Measurements from ENCODE around the gene MDN1.
"Not testable (repeated sequence)": the region's sequence is repeated elsewhere in the genome, so short reads cannot be mapped to it uniquely, and the experiment has no call there.

The MDN1 gene, protein sequence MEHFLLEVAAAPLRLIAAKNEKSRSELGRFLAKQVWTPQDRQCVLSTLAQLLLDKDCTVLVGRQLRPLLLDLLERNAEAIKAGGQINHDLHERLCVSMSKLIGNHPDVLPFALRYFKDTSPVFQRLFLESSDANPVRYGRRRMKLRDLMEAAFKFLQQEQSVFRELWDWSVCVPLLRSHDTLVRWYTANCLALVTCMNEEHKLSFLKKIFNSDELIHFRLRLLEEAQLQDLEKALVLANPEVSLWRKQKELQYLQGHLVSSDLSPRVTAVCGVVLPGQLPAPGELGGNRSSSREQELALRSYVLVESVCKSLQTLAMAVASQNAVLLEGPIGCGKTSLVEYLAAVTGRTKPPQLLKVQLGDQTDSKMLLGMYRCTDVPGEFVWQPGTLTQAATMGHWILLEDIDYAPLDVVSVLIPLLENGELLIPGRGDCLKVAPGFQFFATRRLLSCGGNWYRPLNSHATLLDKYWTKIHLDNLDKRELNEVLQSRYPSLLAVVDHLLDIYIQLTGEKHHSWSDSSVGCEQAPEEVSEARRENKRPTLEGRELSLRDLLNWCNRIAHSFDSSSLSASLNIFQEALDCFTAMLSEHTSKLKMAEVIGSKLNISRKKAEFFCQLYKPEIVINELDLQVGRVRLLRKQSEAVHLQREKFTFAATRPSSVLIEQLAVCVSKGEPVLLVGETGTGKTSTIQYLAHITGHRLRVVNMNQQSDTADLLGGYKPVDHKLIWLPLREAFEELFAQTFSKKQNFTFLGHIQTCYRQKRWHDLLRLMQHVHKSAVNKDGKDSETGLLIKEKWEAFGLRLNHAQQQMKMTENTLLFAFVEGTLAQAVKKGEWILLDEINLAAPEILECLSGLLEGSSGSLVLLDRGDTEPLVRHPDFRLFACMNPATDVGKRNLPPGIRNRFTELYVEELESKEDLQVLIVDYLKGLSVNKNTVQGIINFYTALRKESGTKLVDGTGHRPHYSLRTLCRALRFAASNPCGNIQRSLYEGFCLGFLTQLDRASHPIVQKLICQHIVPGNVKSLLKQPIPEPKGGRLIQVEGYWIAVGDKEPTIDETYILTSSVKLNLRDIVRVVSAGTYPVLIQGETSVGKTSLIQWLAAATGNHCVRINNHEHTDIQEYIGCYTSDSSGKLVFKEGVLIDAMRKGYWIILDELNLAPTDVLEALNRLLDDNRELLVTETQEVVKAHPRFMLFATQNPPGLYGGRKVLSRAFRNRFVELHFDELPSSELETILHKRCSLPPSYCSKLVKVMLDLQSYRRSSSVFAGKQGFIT (N-terminal part only)

DNA sequence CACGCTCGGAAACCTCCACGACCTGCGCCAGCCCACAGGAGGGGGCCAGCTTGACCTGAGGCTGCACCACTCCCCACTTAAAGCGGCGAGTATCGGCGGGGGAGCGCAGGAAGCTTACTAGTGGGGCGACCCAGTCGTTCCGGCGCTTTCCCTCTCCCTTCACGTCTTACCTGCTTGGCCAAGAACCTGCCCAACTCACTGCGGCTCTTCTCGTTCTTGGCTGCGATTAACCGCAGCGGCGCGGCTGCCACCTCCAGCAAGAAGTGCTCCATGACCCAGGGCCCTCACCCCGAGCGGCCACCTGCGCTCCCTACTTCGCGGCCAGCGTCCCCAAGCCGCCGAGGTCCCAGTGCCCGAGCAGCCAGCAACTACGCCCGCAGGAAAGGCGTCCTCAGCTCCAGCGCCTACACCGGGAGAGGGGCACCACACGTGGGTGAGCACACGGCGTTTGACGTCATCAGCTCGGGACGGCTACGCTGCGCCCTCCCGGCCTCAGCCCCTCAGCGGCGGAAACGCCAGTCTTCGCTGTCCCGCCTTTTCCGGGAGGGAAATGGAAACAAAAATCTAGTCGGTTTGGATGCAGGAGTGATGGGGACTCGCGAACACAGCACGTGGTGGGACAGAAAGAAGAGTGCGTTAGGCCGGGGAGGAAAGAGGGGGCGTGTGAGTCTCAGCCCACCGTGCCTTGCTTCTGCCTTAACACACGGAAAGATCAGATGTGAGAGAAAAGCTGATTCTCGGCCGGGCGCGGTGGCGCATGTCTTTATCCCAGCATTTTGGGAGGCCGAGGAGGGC is at the start of gene MDN1:
MDN1 (minus strand) TSS at position 459 of the 795 bp plus-strand sequence; CDS start at position 272, 187 bp downstream.
- peak; percentile 97 to 98 for ATAC-seq

DNA sequence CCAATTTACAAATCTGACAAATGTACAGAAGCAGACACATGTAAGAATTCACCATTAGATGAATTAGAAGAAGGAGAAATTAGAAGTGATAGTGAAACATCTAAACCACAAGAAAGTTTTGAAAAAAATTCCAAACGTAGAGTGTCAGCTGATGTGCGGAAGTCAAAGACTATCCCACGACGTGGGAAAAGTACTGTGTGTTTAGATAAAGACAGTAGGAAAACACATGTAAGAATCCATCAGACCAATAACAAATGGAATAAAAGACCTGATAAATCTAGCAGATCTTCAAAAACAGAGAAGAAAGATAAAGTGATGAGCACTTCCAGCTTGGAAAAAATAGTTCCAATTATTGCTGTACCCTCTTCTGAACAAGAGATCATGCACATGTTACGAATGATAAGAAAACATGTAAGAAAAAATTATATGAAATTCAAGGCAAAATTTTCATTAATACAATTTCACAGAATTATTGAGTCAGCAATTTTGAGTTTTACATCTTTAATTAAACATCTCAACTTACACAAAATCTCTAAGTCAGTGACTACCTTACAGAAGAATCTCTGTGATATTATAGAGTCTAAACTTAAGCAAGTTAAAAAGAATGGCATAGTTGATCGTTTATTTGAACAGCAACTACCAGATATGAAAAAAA is 46.6 kb upstream of the MDN1 start:
- ATAC-seq = no peak

DNA sequence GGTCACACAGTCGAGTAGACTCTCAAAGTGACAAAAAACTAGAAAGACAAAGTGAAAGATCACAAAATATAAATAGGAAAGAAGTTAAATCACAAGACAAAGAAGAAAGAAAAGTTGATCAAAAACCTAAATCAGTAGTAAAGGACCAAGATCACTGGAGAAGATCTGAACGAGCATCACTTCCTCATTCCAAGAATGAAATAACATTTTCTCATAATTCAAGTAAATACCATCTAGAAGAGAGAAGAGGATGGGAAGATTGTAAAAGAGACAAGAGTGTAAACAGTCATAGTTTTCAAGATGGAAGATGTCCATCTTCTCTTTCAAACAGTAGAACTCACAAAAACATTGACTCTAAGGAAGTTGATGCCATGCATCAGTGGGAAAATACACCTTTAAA is 43.1 kb upstream of the MDN1 start:
- ATAC-seq = no peak

DNA sequence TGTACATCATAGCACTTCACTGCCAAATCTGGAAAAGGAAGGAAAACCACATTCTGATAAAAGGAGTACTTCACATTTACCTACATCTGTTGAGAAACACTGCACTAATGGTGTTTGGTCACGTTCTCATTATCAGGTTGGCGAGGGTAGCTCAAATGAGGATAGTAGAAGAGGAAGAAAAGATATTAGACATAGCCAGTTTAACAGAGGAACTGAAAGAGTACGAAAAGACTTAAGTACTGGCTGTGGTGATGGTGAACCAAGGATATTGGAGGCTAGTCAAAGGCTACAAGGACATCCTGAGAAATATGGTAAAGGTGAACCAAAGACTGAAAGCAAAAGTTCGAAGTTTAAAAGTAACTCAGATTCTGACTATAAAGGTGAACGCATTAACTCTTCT is 42.7 kb upstream of the MDN1 start:
- no peak for ATAC-seq

DNA sequence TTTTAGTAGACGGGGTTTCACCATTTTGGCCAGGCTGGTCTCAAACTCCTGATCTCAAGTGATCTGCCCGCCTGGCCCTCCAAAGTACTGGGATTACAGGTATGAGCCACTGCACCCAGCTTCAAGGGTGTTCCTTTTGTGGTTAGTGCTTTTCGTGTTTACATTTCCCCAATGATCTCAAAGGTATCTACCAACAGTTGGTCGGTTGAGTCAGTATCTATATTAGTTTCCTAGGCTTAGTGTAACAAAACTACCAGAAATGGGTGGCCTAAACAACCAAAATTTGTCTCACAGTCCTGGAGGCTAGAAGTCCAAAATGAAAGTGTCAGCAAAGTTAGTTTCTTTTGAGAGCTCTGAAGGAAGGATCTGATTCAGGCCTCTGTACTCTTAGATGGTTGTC is 40.1 kb upstream of the MDN1 start:
- peak in 1 of 2 donors; percentile 64 for ATAC-seq

DNA sequence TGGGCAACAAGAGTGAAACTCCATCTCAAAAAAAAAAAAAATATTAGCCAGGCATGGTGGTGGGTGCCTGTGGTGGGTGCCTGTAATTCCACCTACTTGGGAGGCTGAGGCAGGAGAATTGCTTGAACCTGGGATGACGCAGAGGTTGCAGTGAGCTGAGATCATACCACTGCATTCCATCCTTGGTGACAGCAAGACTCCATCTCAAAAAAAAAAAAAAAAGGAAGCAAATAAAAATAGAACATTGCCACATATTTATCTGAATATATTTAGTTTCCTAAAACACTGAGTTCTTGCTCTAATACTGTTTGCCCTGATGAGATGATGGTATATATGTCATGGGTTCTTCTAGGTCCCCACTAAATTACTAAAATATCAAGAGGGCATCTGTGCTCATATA is 38.4 kb upstream of the MDN1 start:
- no peak for ATAC-seq

DNA sequence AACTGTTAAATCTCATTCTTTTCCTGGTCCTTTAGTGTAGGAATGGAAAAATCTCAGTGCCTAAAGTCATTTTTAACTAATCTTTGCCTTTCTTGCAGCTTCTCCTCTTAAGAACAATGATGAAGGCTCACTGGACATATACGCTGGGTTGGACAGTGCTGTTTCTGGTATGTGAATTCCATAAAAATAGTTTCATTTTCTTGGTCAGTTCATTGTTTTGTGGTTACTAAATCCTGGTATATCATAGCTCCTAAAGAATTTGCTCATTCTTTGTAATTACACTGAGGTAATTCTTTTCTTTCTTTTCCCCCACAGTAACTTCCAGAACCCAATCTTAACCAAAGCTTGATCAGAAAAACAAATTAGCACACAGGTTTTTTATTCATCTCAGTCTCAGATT is 33.5 kb upstream of the MDN1 start:
- no peak for ATAC-seq

DNA sequence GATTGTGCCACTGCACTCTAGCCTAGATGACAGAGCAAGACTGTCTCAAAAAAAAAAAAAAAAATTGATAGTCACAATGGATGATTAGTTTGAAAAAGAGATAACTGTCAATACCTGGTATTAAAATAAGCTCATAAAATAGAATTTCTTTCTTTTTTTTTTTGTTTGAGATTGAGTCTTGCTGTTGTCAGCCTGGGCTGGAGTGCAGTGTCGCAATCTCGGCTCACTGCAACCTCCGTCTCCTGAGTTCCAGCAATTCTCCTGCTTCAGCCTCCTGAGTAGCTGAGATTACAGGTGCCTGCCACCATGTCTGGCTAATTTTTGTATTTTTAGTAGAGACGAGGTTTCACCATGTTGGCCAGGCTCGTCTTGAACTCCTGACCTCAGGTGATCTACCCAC is 27.9 kb upstream of the MDN1 start:
- not testable (repeated sequence) for ATAC-seq

DNA sequence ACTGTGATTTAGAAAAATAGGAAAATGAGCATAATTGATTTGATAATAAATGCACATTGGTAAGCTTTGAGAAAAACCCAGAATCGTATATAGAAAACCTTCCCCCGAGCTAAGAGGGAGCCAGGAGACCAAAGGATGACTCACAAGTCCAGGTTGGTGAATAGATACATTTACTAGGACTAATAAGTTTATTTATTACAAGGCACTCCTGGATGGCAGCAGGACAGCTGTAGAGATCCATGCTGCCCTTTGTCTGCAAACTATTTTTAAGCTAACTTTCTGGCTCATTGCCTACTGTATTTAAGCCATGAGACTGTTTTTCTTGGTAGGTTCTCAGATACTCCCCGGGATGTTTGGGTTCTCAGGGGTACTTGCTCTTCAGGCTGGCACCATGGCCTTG is 23.5 kb upstream of the MDN1 start:
- ATAC-seq = no peak

DNA sequence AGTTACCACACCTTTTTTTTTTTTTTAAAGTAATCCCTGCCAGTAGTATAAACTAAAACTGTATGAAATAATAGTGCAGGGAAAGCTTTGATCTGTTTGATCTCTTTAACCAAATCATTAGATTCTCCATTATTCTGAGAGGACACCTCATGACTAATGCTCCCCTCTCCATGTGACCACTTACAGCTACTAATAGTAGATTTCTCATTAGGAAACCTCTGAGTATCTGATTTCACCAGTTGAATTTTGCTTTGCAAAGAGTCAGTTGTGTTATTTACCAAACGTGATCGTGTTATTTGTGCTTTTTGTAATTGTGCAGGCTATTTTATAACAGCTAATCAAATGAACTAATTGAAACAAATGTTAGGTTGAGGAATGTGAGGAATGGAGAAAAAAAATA is 22.6 kb upstream of the MDN1 start:
- ATAC-seq = peak in 1 of 2 donors; percentile 33

DNA sequence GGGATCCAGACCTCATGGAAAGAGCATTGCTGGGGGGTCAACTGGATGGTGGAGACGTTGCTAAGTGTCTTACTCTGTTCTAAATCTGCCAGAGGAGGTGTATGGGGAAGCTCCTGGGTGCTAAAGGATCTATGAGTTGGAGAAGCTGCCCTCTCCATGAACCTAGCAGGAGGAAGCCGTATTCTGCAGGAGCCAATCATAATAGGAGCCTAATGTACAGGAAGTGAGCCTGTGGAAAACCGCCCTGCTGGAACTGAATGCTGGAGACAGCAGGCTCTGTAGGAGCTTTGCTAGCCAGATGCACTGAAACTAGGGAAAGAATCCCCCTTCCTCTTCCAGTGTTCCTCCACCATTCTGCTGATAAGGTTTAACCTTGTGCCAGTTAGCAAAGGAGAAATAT is 20.9 kb upstream of the MDN1 start:
- ATAC-seq = no peak

DNA sequence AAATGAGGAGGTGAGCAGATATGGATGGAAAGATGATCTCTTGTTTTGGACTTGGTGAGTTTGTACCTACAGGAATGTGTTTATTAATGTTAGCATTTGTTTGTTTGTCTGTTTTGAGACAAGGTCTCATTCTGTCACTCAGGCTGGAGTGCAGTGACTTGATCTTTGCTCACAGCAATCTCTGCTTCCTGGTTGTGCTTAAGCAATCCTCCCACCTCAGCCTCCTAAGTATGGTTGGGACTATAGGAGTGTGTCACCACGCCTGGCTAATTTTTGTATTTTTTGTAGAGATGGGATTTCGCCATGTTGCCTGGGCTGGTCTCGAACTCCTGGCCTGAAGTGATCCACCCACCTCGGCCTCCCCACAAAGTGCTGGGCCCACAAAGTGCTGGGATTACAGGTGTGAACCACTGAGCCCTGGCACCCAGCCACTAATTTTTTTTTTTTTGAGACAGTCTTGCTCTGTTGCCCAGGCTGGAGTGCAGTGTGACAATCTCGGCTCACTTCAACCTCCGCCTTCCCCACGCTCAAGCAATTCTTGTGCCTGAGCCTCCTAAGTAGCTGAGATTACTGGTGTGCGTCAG is 17.1 kb upstream of the MDN1 start:
- no peak for ATAC-seq

DNA sequence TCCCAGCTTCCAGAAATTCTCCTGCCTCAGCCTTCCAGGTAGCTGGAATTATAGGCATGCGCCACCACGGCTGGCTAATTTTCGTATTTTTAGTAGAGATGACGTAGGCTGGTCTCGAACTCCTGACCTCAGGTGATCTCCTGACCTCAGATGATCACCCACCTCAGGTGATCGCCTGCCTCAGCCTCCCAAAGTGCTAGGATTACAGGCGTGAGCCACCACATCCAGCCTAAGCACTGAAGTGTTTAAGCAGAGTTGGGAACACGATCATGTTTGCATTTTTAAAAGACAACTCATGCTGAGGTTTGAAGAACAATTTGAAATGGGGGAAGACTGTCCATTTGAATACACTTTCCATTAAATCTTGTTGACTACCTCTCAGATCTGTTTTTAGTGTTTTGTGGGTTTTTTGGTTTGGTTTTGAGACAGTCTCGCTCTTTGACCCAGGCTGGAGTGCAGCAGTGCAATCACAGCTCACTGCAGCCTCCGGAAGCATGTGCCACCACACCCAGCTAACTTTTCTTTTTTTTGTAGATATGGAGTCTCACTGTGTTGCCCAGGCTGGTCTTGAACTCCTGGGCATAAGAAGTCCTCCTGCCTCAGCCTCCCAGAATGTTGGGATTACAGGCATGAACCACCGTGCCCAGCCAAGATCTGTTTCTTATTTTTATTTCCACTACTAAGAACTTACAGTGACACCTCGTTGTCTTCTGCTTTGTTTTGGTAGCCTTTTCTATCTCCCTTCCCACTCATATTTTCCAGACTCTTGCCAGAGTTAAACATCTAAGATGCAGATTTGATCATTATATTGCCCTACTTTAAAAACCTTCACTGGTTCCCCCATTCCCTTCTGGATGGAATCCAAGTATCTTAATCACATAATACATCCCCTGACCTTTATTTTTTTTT is 15.5 kb upstream of the MDN1 start:
- peak; percentile 84 to 91 for ATAC-seq

DNA sequence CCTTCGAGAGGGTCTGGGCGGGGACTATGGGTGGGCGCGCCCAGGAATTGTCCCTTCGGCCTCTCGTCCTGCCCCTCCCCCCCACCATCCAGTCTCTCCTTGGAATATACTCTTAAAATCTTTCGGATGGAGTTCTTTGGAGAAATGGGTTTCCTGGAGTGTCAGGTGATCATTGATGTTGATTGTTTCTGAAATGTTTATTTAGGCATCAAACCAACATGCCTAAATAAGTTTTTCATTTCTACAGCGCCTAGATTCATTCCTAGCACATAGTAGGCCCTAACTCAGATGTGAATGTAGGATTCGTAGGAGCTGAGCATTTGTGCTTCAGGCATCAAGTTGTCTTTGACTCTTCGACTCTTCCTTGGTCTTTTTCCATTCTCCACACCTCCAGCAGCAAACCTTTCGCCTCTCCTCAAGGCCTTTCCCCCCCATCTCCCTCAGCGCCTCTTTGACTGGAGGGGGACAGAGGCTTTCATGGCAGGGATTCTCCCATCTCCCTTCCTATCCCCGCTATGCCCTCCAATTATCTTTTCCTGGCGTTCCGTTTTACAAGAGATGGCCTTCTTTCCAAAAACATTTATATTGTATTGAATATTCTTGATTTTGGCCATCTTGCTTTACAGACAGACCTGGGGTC is 10.7 kb upstream of the MDN1 start:
- ATAC-seq = no peak

DNA sequence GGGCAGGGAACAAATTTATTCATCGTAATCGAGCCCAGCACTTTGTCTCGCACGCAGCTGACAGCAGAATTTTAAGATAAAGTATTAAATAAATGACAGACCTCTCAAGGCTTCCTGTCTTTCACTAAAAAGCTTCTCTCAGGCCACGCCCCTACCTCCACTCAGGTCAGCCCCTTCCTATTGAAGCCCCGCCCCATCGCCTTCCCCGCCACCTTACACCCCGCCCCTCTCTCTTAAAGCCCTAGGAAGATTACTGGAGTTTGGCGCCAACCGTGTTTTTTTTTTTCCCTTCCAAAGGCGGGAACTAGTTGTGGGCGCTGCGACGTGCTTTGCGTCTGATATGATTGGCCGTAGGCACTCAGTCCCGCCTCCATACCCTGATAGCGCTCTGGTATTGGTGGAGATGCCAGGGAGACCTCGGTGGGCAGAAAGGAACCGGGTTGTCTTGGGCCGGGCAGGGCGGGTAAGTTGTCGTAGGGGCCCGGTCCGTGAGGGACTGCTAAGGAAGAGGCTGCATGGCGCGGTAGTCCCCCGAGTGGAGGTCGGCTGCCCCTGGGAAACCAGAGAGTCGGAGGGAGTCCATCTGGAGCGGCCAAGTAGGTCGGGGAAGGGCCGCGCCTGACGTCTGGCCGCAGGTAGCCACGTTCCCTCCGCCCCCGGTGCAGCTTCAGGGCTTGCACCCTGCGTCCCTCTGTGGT is 10.0 kb upstream of the MDN1 start, which contains the start of gene CASP8AP2:
CASP8AP2 (plus strand) TSS at position 409 of the 698 bp plus-strand sequence.
- ATAC-seq = peak; percentile 98 to 99

DNA sequence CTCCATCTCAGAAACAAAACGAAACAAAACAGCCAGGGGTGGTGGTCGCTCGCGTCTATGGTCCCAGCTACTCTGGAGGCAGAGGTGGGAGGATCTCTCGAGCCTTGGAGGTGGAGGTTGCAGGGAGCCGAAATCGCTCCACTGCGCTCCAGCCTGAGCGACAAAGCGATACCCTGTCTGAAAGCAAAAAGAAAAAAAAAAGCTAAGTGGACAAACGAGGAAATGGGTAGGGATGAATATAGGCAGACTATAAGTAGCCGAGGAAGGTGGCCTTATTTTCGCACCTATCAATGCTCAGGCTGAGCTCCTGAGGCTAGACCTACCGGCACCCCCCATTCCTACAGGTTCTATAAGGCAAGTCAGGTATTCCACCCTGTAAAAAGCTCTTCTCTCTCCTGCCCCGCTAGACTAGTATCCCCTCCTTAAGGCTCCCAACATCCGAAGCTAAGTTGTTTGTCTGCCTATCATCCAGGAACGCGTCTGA is 9.4 kb upstream of the MDN1 start:
- peak; percentile 19 to 27 for ATAC-seq

DNA sequence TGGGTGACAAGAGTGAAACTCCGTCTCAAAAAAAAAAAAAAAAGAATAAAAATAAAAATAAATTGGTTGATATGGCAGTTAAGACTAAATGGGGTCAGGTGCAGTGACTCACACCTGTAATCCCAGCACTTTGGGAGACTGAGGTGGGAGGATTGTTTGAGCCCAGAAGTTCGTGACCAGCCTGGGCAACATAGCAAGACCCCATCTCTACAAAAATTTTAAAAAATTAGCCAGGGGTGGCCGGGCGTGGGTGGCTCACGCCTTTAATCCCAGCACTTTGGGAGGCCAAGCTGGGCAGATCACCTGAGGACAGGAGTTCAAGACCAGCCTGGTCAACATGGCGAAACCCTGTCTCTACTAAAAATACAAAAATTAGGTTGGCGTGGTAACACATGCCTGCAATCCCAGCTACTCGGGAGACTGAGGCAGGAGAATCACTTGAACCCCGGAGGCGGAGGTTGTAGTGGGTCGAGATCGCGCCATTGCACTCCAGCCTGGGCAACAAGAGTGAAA is 8.9 kb upstream of the MDN1 start:
- not testable (repeated sequence) for ATAC-seq

DNA sequence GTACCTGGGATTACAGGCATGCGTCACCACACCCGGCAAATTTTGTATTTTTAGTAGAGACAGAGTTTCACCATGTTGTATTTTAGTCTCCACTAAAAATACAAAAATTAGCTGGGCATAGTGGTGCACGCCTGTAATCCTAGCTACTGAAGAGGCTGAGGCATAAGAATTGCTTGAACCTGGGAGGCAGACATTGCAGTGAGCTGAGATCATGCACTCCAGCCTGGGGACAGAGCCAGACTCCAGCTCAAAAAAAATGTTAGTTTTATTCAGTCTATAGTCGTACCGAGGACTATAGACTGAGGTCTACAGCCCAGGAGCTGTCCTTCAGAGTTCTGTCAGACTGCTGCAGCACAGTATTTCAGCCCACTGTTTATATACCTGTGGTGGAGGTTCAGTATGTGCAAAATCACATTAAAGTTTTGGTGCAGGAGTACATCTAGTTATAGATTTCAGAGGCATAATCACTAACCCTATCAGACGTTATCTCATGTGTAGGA is 6.5 kb upstream of the MDN1 start:
- no peak for ATAC-seq
